ENCODE results near the gene SGSH. TPM values are rescaled to one million over a fixed set of nuclear protein-coding genes. Genes with fewer than 3 reads are reported as not detected.

SGSH gene
- total RNA-seq, 6 experiments from 2014 or later: 41.2 to 52.6 (median 47.5) TPM

- H3K36me3 Mint-ChIP-seq (ENCODE audit: low read depth): no peaks in the 10 kb centered on the region
- TF ChIP-seq, protein P1, sequence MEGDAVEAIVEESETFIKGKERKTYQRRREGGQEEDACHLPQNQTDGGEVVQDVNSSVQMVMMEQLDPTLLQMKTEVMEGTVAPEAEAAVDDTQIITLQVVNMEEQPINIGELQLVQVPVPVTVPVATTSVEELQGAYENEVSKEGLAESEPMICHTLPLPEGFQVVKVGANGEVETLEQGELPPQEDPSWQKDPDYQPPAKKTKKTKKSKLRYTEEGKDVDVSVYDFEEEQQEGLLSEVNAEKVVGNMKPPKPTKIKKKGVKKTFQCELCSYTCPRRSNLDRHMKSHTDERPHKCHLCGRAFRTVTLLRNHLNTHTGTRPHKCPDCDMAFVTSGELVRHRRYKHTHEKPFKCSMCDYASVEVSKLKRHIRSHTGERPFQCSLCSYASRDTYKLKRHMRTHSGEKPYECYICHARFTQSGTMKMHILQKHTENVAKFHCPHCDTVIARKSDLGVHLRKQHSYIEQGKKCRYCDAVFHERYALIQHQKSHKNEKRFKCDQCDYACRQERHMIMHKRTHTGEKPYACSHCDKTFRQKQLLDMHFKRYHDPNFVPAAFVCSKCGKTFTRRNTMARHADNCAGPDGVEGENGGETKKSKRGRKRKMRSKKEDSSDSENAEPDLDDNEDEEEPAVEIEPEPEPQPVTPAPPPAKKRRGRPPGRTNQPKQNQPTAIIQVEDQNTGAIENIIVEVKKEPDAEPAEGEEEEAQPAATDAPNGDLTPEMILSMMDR (IDR thresholded peaks at IDR 0.05): no peak
- H3K27ac Mint-ChIP-seq: no peak overlapping the region
- no peak for DNase-seq
- H3K4me3 Mint-ChIP-seq: no peak overlapping the region
- H3K9me3 Mint-ChIP-seq: no peaks in the 10 kb centered on the region
- H3K4me1 Mint-ChIP-seq (ENCODE audit: low read depth): peaks cover 7% of the 10 kb centered on the region; the same call in 1 of the 2 replicates
- H3K27me3 Mint-ChIP-seq (ENCODE audit: insufficient read depth): peaks cover 21% of the 10 kb centered on the region
Measured at GRCh38 chr17:80183581-80184422, 36.3 kb downstream of the SGSH start.

- no peak overlapping the region for H3K27ac Mint-ChIP-seq
Measured at GRCh38 chr17:80182845-80183223, 37.3 kb downstream of the SGSH start.

DNA sequence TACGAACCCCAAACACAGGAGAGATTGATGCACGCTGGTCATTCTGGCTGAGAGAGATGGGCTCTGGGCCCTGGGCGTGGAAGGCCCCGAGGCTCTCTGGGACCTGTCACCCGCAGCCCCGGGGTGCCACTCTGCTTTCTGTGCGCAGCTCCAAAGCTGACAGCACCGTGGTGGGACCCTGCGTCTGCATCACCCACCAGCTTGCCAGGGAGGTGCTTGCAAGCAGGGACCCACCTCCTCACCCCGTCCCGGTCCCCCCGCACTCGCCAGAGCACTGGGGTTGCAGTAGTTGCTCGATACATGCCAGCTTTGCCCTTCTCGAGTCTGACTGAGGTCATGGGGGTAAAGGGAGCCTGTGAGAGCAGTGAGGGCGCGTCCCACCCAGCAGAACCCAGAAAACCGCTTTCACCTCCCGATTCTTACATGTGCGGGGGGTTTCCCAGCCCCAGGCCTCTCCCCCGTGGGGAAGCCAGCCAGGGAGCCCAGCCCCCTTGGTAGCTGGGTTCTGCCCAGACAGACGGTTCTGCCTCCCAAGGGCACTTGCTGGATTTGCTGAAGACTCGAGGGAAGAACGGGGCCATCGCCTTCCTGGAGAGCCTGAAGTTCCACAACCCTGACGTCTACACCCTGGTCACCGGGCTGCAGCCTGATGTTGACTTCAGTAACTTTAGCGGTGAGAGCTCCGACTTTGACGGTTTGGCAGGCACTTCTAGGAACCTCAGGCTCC is 37.9 kb downstream of the SGSH start:
- Mint-ChIP-seq H3K27ac (no peak overlapping the region), H3K36me3 (ENCODE audit: low read depth) (no peaks in the 10 kb centered on the region), H3K27me3 (ENCODE audit: insufficient read depth) (peaks cover 21% of the 10 kb centered on the region), H3K4me3 (no peak overlapping the region), H3K4me1 (ENCODE audit: low read depth) (peaks cover 4% of the 10 kb centered on the region; the same call in 1 of the 2 replicates), H3K9me3 (no peaks in the 10 kb centered on the region)
- no peak for DNase-seq
- TF ChIP-seq, protein P1 (IDR thresholded peaks at IDR 0.05): no peak

More at GRCh38 chr17:80182845-80183223, 37.3 kb downstream of the SGSH start:
- H3K27me3 Mint-ChIP-seq (ENCODE audit: insufficient read depth): peaks cover 22% of the 10 kb centered on the region
- H3K4me3 Mint-ChIP-seq: no peak overlapping the region
- TF ChIP-seq, protein P1 (IDR thresholded peaks at IDR 0.05): no peak
- peaks cover 7% of the 10 kb centered on the region; the same call in 1 of the 2 replicates for H3K4me1 Mint-ChIP-seq (ENCODE audit: low read depth)
- no peak for DNase-seq
- no peaks in the 10 kb centered on the region for H3K9me3 Mint-ChIP-seq
- H3K36me3 Mint-ChIP-seq (ENCODE audit: low read depth): no peaks in the 10 kb centered on the region

- Mint-ChIP-seq H3K27me3 (ENCODE audit: insufficient read depth) (peaks cover 21% of the 10 kb centered on the region), H3K4me3 (no peak overlapping the region), H3K9me3 (no peaks in the 10 kb centered on the region), H3K36me3 (ENCODE audit: low read depth) (no peaks in the 10 kb centered on the region), H3K4me1 (ENCODE audit: low read depth) (no peaks in the 10 kb centered on the region), H3K27ac (no peak overlapping the region)
- DNase-seq: no peak
- TF ChIP-seq, protein P1 (IDR thresholded peaks at IDR 0.05): no peak
Measured at GRCh38 chr17:80181431-80181830, 38.7 kb downstream of the SGSH start.

- TF ChIP-seq, protein P1 (IDR thresholded peaks at IDR 0.05): no peak
- Mint-ChIP-seq H3K4me3 (no peak overlapping the region), H3K36me3 (ENCODE audit: low read depth) (no peaks in the 10 kb centered on the region), H3K27ac (no peak overlapping the region), H3K27me3 (ENCODE audit: insufficient read depth) (peaks cover 19% of the 10 kb centered on the region), H3K4me1 (ENCODE audit: low read depth) (peaks cover 4% of the 10 kb centered on the region), H3K9me3 (no peaks in the 10 kb centered on the region)
- no peak for DNase-seq
Measured at GRCh38 chr17:80180192-80180591, 39.9 kb downstream of the SGSH start.
